Stimulated activated naive CD8-positive, alpha-beta T cell treated with anti-CD3 and anti-CD28 coated beads, Interleukin-15, amount 100 ng/mL, for 72 hours (primary cell): ENCODE measurements around the gene ATXN7L3B.

ENCODE experiments used
- ATAC-seq: fragments of 150-1000 bp; cut with Tn5 transposase; 2 replicates; pipeline ENCODE4 v1.10.0; 2021; ENCODE audit warnings: mild to moderate bottlenecking, moderate library complexity
- DNase-seq, 2 donors: peaks; one replicate each; pipeline ENCODE4 v3.0.0; 2021 to 2022
- H3K27ac Mint-ChIP-seq, 2 donors: one replicate each; pipeline ENCODE4 v1.8.0; 2022; ENCODE audit warnings: mild to moderate bottlenecking in 2 of 2, mixed read lengths in 2 of 2, moderate library complexity in 2 of 2
- H3K27me3 Mint-ChIP-seq: one replicate; pipeline ENCODE4 v1.8.0; 2022; ENCODE audit warnings: mixed read lengths
- H3K4me1 Mint-ChIP-seq: one replicate; pipeline ENCODE4 v1.8.0; 2022; ENCODE audit warnings: mild to moderate bottlenecking, mixed read lengths
- H3K4me3 Mint-ChIP-seq, 2 donors: one replicate each; pipeline ENCODE4 v1.8.0; 2022; ENCODE audit warnings: mild to moderate bottlenecking in 2 of 2, mixed read lengths in 2 of 2, moderate library complexity in 1 of 2
- H3K9me3 Mint-ChIP-seq, 2 donors: one replicate each; pipeline ENCODE4 v1.8.0; 2022; ENCODE audit warnings: mixed read lengths in 2 of 2

ATXN7L3B gene

DNA sequence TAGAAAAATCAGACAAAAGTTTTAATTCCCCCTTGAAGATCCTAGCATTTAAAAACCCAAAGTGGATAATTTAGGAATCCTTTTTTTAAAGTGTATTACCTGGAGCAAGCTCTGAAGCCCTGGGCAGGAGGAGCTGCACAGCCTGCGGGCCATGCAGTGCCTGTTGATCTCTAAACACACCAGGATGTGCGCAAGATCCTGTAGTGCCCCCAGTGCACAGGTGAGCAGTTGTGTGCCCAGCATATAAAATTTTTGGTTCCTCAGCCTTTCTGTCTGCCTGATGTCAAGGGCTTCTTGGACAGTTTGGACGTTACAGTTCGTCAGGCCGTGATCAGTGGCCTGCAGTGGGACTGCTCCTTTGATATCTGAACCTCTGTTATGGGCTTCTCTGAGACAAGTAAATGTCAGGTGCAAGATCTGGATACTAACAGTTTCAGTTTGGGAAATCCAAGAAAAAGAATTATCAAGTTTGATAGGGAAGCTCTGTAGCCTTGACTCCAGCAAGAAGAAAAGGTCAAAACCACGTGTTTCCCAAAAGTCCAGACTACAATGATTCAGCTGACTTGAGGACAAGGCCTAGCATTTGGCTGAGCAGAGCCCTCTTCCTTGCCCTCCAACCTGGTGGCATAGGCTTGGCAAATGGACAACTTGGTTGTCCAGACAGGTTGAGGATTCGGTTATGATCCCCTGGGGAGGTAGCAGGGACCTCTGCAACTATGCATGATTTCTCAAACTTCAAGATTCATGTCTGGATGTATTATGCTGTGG, 1.0 kb downstream of the ATXN7L3B start:
- peak; percentile 8 to 36 for DNase-seq
- Mint-ChIP-seq H3K4me3 (peak overlapping the region; percentile 96), H3K27me3 (no peaks in the 10 kb centered on the region), H3K9me3 (no peaks in the 10 kb centered on the region), H3K4me1 (peaks cover 42% of the 10 kb centered on the region), H3K27ac (peak overlapping the region; percentile 100)
- peak; percentile 50 for ATAC-seq

GRCh38 chr12:74539261-74539660, 1.6 kb downstream of the ATXN7L3B start:
- H3K4me3 Mint-ChIP-seq, result peak overlapping the region; percentile 96
- no peak for ATAC-seq
- no peaks in the 10 kb centered on the region for H3K9me3 Mint-ChIP-seq
- H3K27ac Mint-ChIP-seq, result peak overlapping the region; percentile 86 to 100
- no peaks in the 10 kb centered on the region for H3K27me3 Mint-ChIP-seq
- H3K4me1 Mint-ChIP-seq, result peaks cover 42% of the 10 kb centered on the region
- DNase-seq, result no peak

DNA sequence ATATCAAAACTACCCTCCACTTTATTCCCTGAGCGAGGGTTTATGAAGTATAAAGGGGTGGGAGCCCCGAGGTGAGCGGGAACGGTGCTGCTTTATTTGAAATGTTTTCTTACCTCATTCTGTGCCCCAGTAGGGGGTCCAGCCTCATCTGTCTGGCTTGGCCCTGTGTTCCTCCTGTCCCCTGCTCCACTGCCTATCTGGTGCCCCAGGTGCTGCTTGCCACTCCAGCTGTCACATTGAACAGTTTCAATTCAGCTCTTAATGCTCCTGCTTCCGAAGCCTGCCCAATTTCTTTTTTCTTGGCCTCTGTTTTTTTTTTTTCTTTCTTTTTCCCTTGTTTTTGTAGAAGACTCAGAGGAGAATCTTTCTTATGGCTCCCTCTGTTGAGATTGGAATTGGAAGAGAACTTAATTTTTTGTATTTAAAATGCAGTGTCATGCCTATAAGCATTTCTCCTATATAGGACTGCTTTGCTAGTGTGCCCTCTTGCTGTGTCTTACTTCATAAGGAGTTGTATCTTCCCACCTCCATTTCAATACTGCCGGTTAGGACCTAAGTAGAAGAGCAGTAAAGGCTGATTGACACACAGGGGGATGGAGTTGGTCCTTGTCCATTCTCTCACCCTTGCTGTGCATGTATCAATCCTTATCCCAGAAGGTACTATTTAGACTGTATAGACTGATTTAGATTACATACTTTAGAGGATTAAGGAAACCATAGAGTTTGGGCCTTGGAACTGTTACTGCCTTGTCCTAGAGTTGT, 2.3 kb downstream of the ATXN7L3B start:
- Mint-ChIP-seq H3K9me3 (no peaks in the 10 kb centered on the region), H3K4me1 (peaks cover 42% of the 10 kb centered on the region), H3K27ac (peak overlapping the region; percentile 86 to 89), H3K4me3 (peak overlapping the region; percentile 96), H3K27me3 (no peaks in the 10 kb centered on the region)
- ATAC-seq, result no peak
- no peak for DNase-seq

- DNase-seq (no peak), ATAC-seq (no peak)
- H3K27ac Mint-ChIP-seq, result peak overlapping the region in 1 of 2 donors; percentile 77
- no peaks in the 10 kb centered on the region for H3K27me3 Mint-ChIP-seq
- peak overlapping the region; percentile 33 to 96 for H3K4me3 Mint-ChIP-seq
- peaks cover 37% of the 10 kb centered on the region for H3K4me1 Mint-ChIP-seq
- H3K9me3 Mint-ChIP-seq, result no peaks in the 10 kb centered on the region
Measured at GRCh38 chr12:74541074-74541473, 3.4 kb downstream of the ATXN7L3B start.

DNA sequence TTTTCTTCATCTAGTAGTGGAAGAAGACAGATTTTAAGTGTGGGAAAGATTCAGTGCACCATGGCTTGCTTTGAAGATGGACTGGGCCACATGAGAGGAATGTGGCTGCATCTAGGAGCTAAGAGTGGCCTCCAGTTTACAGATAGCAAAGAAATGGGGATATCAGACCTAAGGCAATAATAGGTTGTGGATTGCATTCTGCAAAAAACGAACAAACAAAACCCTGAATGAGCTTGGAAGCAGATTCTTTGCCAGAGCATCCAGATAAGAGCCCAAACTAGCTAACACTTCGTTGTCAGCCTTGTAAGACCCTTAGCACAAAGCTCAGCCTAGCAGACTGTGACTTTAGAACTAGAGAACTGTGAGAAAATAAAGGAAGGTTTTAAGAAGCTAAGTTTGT, 9.6 kb downstream of the ATXN7L3B start:
- ATAC-seq, result no peak
- no peak for DNase-seq
- Mint-ChIP-seq H3K27me3 (no peaks in the 10 kb centered on the region), H3K4me1 (no peaks in the 10 kb centered on the region), H3K4me3 (no peak overlapping the region), H3K27ac (peak overlapping the region in 1 of 2 donors; percentile 48), H3K9me3 (no peaks in the 10 kb centered on the region)

GRCh38 chr12:74551291-74551690, 13.7 kb downstream of the ATXN7L3B start:
- Mint-ChIP-seq H3K27me3 (no peaks in the 10 kb centered on the region), H3K4me1 (no peaks in the 10 kb centered on the region), H3K9me3 (no peaks in the 10 kb centered on the region), H3K4me3 (no peak overlapping the region), H3K27ac (no peak overlapping the region)
- DNase-seq (no peak), ATAC-seq (no peak)

- no peak overlapping the region for H3K27ac Mint-ChIP-seq
- H3K4me3 Mint-ChIP-seq, result no peak overlapping the region
- H3K27me3 Mint-ChIP-seq, result no peaks in the 10 kb centered on the region
- H3K9me3 Mint-ChIP-seq, result no peaks in the 10 kb centered on the region
- peak; percentile 46 for ATAC-seq
- no peak for DNase-seq
- H3K4me1 Mint-ChIP-seq, result no peaks in the 10 kb centered on the region
Measured at GRCh38 chr12:74552201-74552600, 14.6 kb downstream of the ATXN7L3B start.

- Mint-ChIP-seq H3K9me3 (no peaks in the 10 kb centered on the region), H3K27me3 (no peaks in the 10 kb centered on the region), H3K4me1 (no peaks in the 10 kb centered on the region), H3K27ac (no peak overlapping the region), H3K4me3 (no peak overlapping the region)
- DNase-seq (no peak), ATAC-seq (no peak)
Measured at GRCh38 chr12:74559728-74560127, 22.1 kb downstream of the ATXN7L3B start.

DNA sequence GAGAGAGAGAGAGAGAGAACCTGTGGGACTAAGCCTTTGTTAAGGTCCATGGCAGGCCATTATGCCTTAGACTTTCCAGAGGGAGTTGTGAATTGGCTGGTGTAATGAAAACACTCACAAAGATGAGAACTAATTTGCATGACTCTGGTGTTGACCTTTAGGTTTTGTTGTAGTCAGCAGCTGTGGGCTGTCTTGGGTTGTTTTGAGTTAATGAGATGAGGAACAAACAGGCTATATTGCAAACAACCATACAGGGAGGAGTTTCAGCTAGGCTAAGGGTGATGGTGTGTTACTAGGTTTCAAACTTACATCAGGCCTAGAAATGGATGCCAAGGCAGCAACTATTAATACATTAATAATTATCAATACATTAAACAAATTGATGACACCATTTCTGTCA, 26.3 kb downstream of the ATXN7L3B start:
- no peaks in the 10 kb centered on the region for H3K27me3 Mint-ChIP-seq
- DNase-seq (no peak), ATAC-seq (no peak)
- no peak overlapping the region for H3K27ac Mint-ChIP-seq
- no peaks in the 10 kb centered on the region for H3K9me3 Mint-ChIP-seq
- no peaks in the 10 kb centered on the region for H3K4me1 Mint-ChIP-seq
- H3K4me3 Mint-ChIP-seq, result no peak overlapping the region

GRCh38 chr12:74578486-74578885, 40.9 kb downstream of the ATXN7L3B start:
- DNase-seq (no peak), ATAC-seq (no peak)
- Mint-ChIP-seq H3K9me3 (no peaks in the 10 kb centered on the region), H3K4me3 (no peak overlapping the region), H3K4me1 (no peaks in the 10 kb centered on the region), H3K27ac (no peak overlapping the region), H3K27me3 (no peaks in the 10 kb centered on the region)

DNA sequence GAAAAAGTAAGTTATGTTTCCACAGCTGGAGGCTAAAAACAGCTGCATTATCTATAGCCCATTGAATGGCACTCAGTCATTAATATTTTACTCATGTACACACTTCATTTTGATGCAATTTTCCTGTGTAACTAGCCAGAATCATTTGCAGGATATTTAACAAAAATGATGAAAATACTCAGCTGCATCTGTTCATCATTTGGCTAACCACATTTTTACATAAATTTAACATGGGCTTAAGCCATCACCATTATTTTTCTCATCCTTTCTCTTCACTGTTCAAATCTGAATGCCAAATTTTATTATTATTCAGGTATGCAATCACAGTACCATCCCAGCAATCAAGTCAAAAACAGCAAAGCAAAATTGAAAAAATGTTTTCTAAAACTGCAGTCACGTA, 41.8 kb downstream of the ATXN7L3B start:
- no peak for ATAC-seq
- DNase-seq, result no peak
- no peak overlapping the region for H3K4me3 Mint-ChIP-seq
- no peaks in the 10 kb centered on the region for H3K4me1 Mint-ChIP-seq
- no peak overlapping the region for H3K27ac Mint-ChIP-seq
- H3K27me3 Mint-ChIP-seq, result no peaks in the 10 kb centered on the region
- H3K9me3 Mint-ChIP-seq, result no peaks in the 10 kb centered on the region

GRCh38 chr12:74579981-74580380, 42.3 kb downstream of the ATXN7L3B start:
- Mint-ChIP-seq H3K4me1 (no peaks in the 10 kb centered on the region), H3K27me3 (no peaks in the 10 kb centered on the region), H3K27ac (no peak overlapping the region), H3K9me3 (no peaks in the 10 kb centered on the region), H3K4me3 (no peak overlapping the region)
- no peak for DNase-seq
- ATAC-seq, result no peak

- ATAC-seq, result no peak
- no peaks in the 10 kb centered on the region for H3K27me3 Mint-ChIP-seq
- H3K9me3 Mint-ChIP-seq, result no peaks in the 10 kb centered on the region
- DNase-seq, result no peak
- no peak overlapping the region for H3K27ac Mint-ChIP-seq
- no peaks in the 10 kb centered on the region for H3K4me1 Mint-ChIP-seq
- H3K4me3 Mint-ChIP-seq, result no peak overlapping the region
Measured at GRCh38 chr12:74581439-74581838, 43.8 kb downstream of the ATXN7L3B start.

GRCh38 chr12:74584483-74585062, 46.9 kb downstream of the ATXN7L3B start:
- H3K4me1 Mint-ChIP-seq, result no peaks in the 10 kb centered on the region
- H3K27me3 Mint-ChIP-seq, result no peaks in the 10 kb centered on the region
- no peaks in the 10 kb centered on the region for H3K9me3 Mint-ChIP-seq
- ATAC-seq, result no peak
- H3K27ac Mint-ChIP-seq, result no peak overlapping the region
- no peak overlapping the region for H3K4me3 Mint-ChIP-seq
- DNase-seq, result no peak

- H3K4me1 Mint-ChIP-seq, result no peaks in the 10 kb centered on the region
- no peak for ATAC-seq
- no peak overlapping the region for H3K4me3 Mint-ChIP-seq
- H3K27me3 Mint-ChIP-seq, result no peaks in the 10 kb centered on the region
- H3K27ac Mint-ChIP-seq, result no peak overlapping the region
- no peak for DNase-seq
- H3K9me3 Mint-ChIP-seq, result no peaks in the 10 kb centered on the region
Measured at GRCh38 chr12:74586251-74586650, 48.6 kb downstream of the ATXN7L3B start.
